IMR-90 (cell line): ENCODE data around the gene ATPAF1. TPM values are rescaled to one million over a fixed set of nuclear protein-coding genes. Genes with fewer than 3 reads are reported as not detected.

Source experiments
- ATAC-seq: fragments of 200-7000 bp; cut with Tn5 transposase; 2 replicates; pipeline ENCODE4 v1.9.1; 2020; ENCODE audit warnings: low read depth, mild to moderate bottlenecking, moderate library complexity
- BruUV-seq: library from RNA; stranded (reverse); fragments of 400-500 nt; replicated peaks from 2 replicates; lab custom pipeline; 2021; lab: Mats Ljungman, UMichigan
- CTCF ChIA-PET: fragments of 300-600 bp; formaldehyde crosslinking; extraction: SDS; loops from one replicate; lab custom pipeline; 2021; ENCODE audit warnings: antibody characterized with exemption; lab: Yijun Ruan, JAX
- POLR2A ChIA-PET: fragments of 300-600 bp; sonication (Branson Sonifier 250); formaldehyde crosslinking; loops from one replicate; lab custom pipeline; 2022; ENCODE audit warnings: antibody characterized with exemption; ENCODE audit not compliant: unreplicated experiment; lab: Charles Lee
- DNase-seq: peaks from one replicate; pipeline ENCODE4 v3.0.0; 2013
- H2AFZ ChIP-seq: replicated peaks from 2 replicates; pipeline ENCODE3; 2013; ENCODE audit warnings: low read length, mild to moderate bottlenecking; ENCODE audit not compliant: poor library complexity
- H2AK5ac ChIP-seq: 2 replicates; pipeline ENCODE4 v1.6.1; 2013; ENCODE audit warnings: low read depth, low read length, inconsistent platforms
- H2AK9ac ChIP-seq: replicated peaks from 2 replicates; pipeline ENCODE3; 2013; ENCODE audit warnings: mild to moderate bottlenecking, low read depth, low read length, moderate library complexity; ENCODE audit not compliant: poor library complexity
- H2BK120ac ChIP-seq: 2 replicates; pipeline ENCODE4 v1.6.1; 2013; ENCODE audit warnings: low read depth, low read length, inconsistent platforms
- H2BK15ac ChIP-seq: 3 replicates; pipeline ENCODE4 v1.6.1; 2013; ENCODE audit warnings: low read depth, low read length, inconsistent platforms
- H2BK20ac ChIP-seq: 2 replicates; pipeline ENCODE4 v1.6.1; 2013; ENCODE audit warnings: low read depth, mild to moderate bottlenecking, inconsistent platforms, low read length, moderate library complexity
- H2BK5ac ChIP-seq: 2 replicates; pipeline ENCODE4 v1.6.1; 2013; ENCODE audit warnings: mild to moderate bottlenecking, low read depth, low read length, inconsistent platforms; ENCODE audit not compliant: poor library complexity, severe bottlenecking
- H3K14ac ChIP-seq: replicated peaks from 2 replicates; pipeline ENCODE4 v1.6.1; 2013; ENCODE audit warnings: low read depth, low read length, inconsistent platforms
- H3K18ac ChIP-seq: 2 replicates; pipeline ENCODE4 v1.6.1; 2013; ENCODE audit warnings: low read depth, low read length, control low read depth
- H3K23ac ChIP-seq: 2 replicates; pipeline ENCODE4 v1.6.1; 2013; ENCODE audit warnings: low read depth, low read length, inconsistent platforms
- H3K27ac ChIP-seq: 2 replicates; pipeline ENCODE4 v1.5.1; 2013; ENCODE audit warnings: mild to moderate bottlenecking, control low read depth, low read length; ENCODE audit not compliant: insufficient read depth
- H3K27me3 ChIP-seq: 2 replicates; pipeline ENCODE4 v1.6.1; 2013; ENCODE audit warnings: low read length; ENCODE audit not compliant: control insufficient read depth, insufficient read depth
- H3K36me3 ChIP-seq: 2 replicates; pipeline ENCODE4 v1.6.1; 2013; ENCODE audit warnings: low read length, mixed read lengths; ENCODE audit not compliant: control insufficient read depth, insufficient read depth
- H3K4ac ChIP-seq: 2 replicates; pipeline ENCODE4 v1.6.1; 2013; ENCODE audit warnings: low read depth, low read length, inconsistent platforms
- H3K4me1 ChIP-seq: 2 replicates; pipeline ENCODE4 v1.6.1; 2013; ENCODE audit warnings: low read length, mixed read lengths; ENCODE audit not compliant: control insufficient read depth, insufficient read depth
- H3K4me2 ChIP-seq: 2 replicates; pipeline ENCODE4 v1.6.1; 2013; ENCODE audit warnings: low read depth, mild to moderate bottlenecking, control low read depth, low read length, moderate library complexity
- H3K4me3 ChIP-seq: 2 replicates; pipeline ENCODE4 v1.5.1; 2013; ENCODE audit warnings: low read depth, mild to moderate bottlenecking, control low read depth, low read length, moderate library complexity; ENCODE audit not compliant: insufficient read depth
- H3K56ac ChIP-seq: 2 replicates; pipeline ENCODE4 v1.6.1; 2013; ENCODE audit warnings: low read length, inconsistent platforms; ENCODE audit not compliant: insufficient read depth; ENCODE audit errors: extremely low read depth
- H3K79me1 ChIP-seq, 2 experiments: 2 replicates each; pipeline ENCODE4 v1.6.1; 2013; ENCODE audit warnings: low read length in 2 of 2, inconsistent platforms in 1 of 2, low read depth in 1 of 2
- H3K9ac ChIP-seq: 2 replicates; pipeline ENCODE4 v1.6.1; 2013; ENCODE audit warnings: low read depth, low read length, control low read depth
- H3K9me1 ChIP-seq: 2 replicates; pipeline ENCODE4 v1.6.1; 2013; ENCODE audit warnings: low read length, inconsistent platforms; ENCODE audit not compliant: insufficient read depth
- H3K9me3 ChIP-seq: 2 replicates; pipeline ENCODE4 v1.6.1; 2013; ENCODE audit warnings: low read length; ENCODE audit not compliant: control insufficient read depth, insufficient read depth
- H4K20me1 ChIP-seq: 2 replicates; pipeline ENCODE4 v1.6.1; 2013; ENCODE audit warnings: low read length, inconsistent platforms; ENCODE audit not compliant: insufficient read depth
- H4K5ac ChIP-seq: 2 replicates; pipeline ENCODE4 v1.6.1; 2013; ENCODE audit warnings: mild to moderate bottlenecking, low read depth, low read length, control low read depth
- H4K8ac ChIP-seq, 2 experiments: 2 replicates each; pipeline ENCODE4 v1.6.1; 2013; ENCODE audit warnings: low read depth in 2 of 2, low read length in 2 of 2, control low read depth in 1 of 2, inconsistent platforms in 1 of 2
- H4K91ac ChIP-seq: 2 replicates; pipeline ENCODE4 v1.6.1; 2013; ENCODE audit warnings: low read depth, low read length, inconsistent platforms; ENCODE audit not compliant: insufficient read depth
- CTCF ChIP-seq: conservative IDR thresholded peaks from 2 replicates; pipeline ENCODE4 v1.5.1; 2012; ENCODE audit warnings: mild to moderate bottlenecking, low read depth, low read length, improper control_type of control experiment
- FOS ChIP-seq: fragments of 150-350 bp; IDR thresholded peaks from 2 replicates; pipeline ENCODE4 v1.6.1; 2016; ENCODE audit warnings: low read depth, low read length
- POLR2A ChIP-seq: IDR thresholded peaks from 2 replicates; pipeline ENCODE4 v1.6.1; 2012; ENCODE audit warnings: mild to moderate bottlenecking, low read depth, low read length
- RFX5 ChIP-seq: IDR thresholded peaks from 2 replicates; pipeline ENCODE4 v1.8.0; 2012; ENCODE audit warnings: low read depth, mild to moderate bottlenecking, low read length, moderate library complexity
- SMC3 ChIP-seq: fragments of 150-350 bp; IDR thresholded peaks from 2 replicates; pipeline ENCODE4 v1.6.1; 2016; ENCODE audit warnings: low read depth, mild to moderate bottlenecking, antibody characterized with exemption, low read length, moderate library complexity
- USF2 ChIP-seq: fragments of 150-350 bp; IDR thresholded peaks from 2 replicates; pipeline ENCODE4 v1.6.1; 2017; ENCODE audit warnings: mild to moderate bottlenecking, antibody characterized with exemption, low read length, low read depth
- dilution Hi-C: fragments of 300-500 bp; cut with HindIII; formaldehyde crosslinking; loops from one replicate; pipeline ENCODE4 v1.14.3; 2018; ENCODE audit warnings: low sequenced_read_pairs; ENCODE audit not compliant: unreplicated experiment
- in situ Hi-C: fragments of 300-500 bp; cut with MboI; formaldehyde crosslinking; loops from 3 replicates; pipeline ENCODE4 v1.14.3; 2019; ENCODE audit warnings: low sequenced_read_pairs, inconsistent platforms, mixed read lengths
- intact Hi-C: fragments of 100-400 bp; cut with micrococcal nuclease; formaldehyde crosslinking; loops from 2 replicates; pipeline ENCODE4 v1.10.0; 2022
- polyA plus RNA-seq, 3 experiments: library from polyadenylated mRNA; depleted of rRNA; stranded (reverse); fragments of >200 nt; gene quantifications; 2 replicates each; pipeline ENCODE4 v1.2.3, GENCODE V29; 2012; ENCODE audit warnings: low replicate concordance in 1 of 3
- total RNA-seq: library from RNA; depleted of rRNA; stranded (reverse); fragments of >200 nt; gene quantifications from 2 replicates; pipeline ENCODE4 v1.2.3, GENCODE V29; 2012

ATPAF1 gene
- total and polyA plus RNA-seq, 2 of the 4 experiments (the other 2 are of a cell fraction), result 55.5 to 80.3 TPM

- Histone ChIP-seq H3K27ac (no peak overlapping the region), H3K36me3 (peaks cover 1% of the 10 kb centered on the region), H2AK5ac (no peak overlapping the region), H3K9me1 (peaks cover 3% of the 10 kb centered on the region; the same call in 1 of the 2 replicates), H2BK120ac (no peak overlapping the region), H3K14ac (no peak overlapping the region), H3K4me1 (peaks cover 4% of the 10 kb centered on the region; the same call in 1 of the 2 replicates), H4K20me1 (0 out of 2 replicates have a peak, but pooled peaks cover 3% of the 10 kb centered on the region), H2BK15ac (no peak overlapping the region), H3K4me3 (no peak overlapping the region), H2BK20ac (no peak overlapping the region), H3K9ac (no peak overlapping the region), H3K9me3 (no peaks in the 10 kb centered on the region), H3K4me2 (no peak overlapping the region), H3K79me1 (0 out of 4 replicates have a peak, but pooled peaks cover 0 to 2% of the 10 kb centered on the region in 2 experiments), H3K4ac (no peak overlapping the region), H4K8ac (no peak overlapping the region), H2BK5ac (no peak overlapping the region), H2AFZ (no peak overlapping the region), H2AK9ac (no peak overlapping the region), H3K56ac (no peak overlapping the region), H4K5ac (no peak overlapping the region), H3K27me3 (no peaks in the 10 kb centered on the region), H3K18ac (no peak overlapping the region), H4K91ac (no peak overlapping the region), H3K23ac (no peak overlapping the region)
- BruUV-seq, result no TSS peak
- intact Hi-C loops (no loop called here), in situ Hi-C loops (no loop called here), dilution Hi-C loops (no loop called here)
- ATAC-seq, result no peak
- ChIA-PET CTCF (no interaction called here), POLR2A (no interaction called here)
- no peak for DNase-seq
- no peak for TF ChIP-seq USF2
- no peak for TF ChIP-seq POLR2A
- TF ChIP-seq FOS, result no peak
- no peak for TF ChIP-seq CTCF
- no peak for TF ChIP-seq RFX5
- no peak for TF ChIP-seq SMC3
Observed at GRCh38 chr1:46642115-46642680, 26.0 kb downstream of the ATPAF1 start.
